Middle frontal gyrus (tissue), 1 donor: ENCODE results near the gene SMARCC1.

Experiments
- DNase-seq: peaks from one replicate; pipeline ENCODE4 v3.0.0-alpha.2; 2015; ENCODE audit warnings: low spot score; ENCODE audit errors: extremely low spot score

SMARCC1 gene

GRCh38 chr3:47704237-47704612 lies 77.5 kb downstream of the SMARCC1 start:
- no peak for DNase-seq

- DNase-seq: no peak
Observed at GRCh38 chr3:47701388-47701787, 80.3 kb downstream of the SMARCC1 start.

- DNase-seq: no peak
Observed at GRCh38 chr3:47692158-47692557, 89.5 kb downstream of the SMARCC1 start.

- no peak for DNase-seq
Observed at GRCh38 chr3:47688488-47688887, 93.2 kb downstream of the SMARCC1 start.

- DNase-seq: no peak
Observed at GRCh38 chr3:47685037-47685436, 96.7 kb downstream of the SMARCC1 start.

- DNase-seq: no peak
Observed at GRCh38 chr3:47681016-47681415, 100.7 kb downstream of the SMARCC1 start.

- DNase-seq: no peak
Observed at GRCh38 chr3:47678446-47679338, 103.0 kb downstream of the SMARCC1 start.

GRCh38 chr3:47669026-47669749 lies 112.5 kb downstream of the SMARCC1 start:
- DNase-seq: no peak

- no peak for DNase-seq
Observed at GRCh38 chr3:47666118-47666517, 115.6 kb downstream of the SMARCC1 start.

- DNase-seq: no peak
Observed at GRCh38 chr3:47664519-47664918, 117.2 kb downstream of the SMARCC1 start.

GRCh38 chr3:47663630-47664240 lies 118.0 kb downstream of the SMARCC1 start:
- no peak for DNase-seq

- DNase-seq: no peak
Observed at GRCh38 chr3:47661121-47661752, 120.5 kb downstream of the SMARCC1 start.

GRCh38 chr3:47658444-47658843 lies 123.2 kb downstream of the SMARCC1 start:
- DNase-seq: no peak

- DNase-seq: no peak
Observed at GRCh38 chr3:47652142-47652541, 129.6 kb downstream of the SMARCC1 start.

GRCh38 chr3:47650294-47650693 lies 131.4 kb downstream of the SMARCC1 start:
- no peak for DNase-seq

- no peak for DNase-seq
Observed at GRCh38 chr3:47647550-47647949, 134.1 kb downstream of the SMARCC1 start.

GRCh38 chr3:47646362-47646761 lies 135.3 kb downstream of the SMARCC1 start:
- no peak for DNase-seq

GRCh38 chr3:47645551-47645950 lies 136.1 kb downstream of the SMARCC1 start:
- no peak for DNase-seq

- DNase-seq: no peak
Observed at GRCh38 chr3:47643092-47643491, 138.6 kb downstream of the SMARCC1 start.

GRCh38 chr3:47641739-47642138 lies 140.0 kb downstream of the SMARCC1 start:
- DNase-seq: no peak

- no peak for DNase-seq
Observed at GRCh38 chr3:47636921-47637320, 144.8 kb downstream of the SMARCC1 start.

- no peak for DNase-seq
Observed at GRCh38 chr3:47636225-47636624, 145.5 kb downstream of the SMARCC1 start.
